ENCODE measurements around the gene TNFRSF18.
"Not testable (repeated sequence)": the region's sequence is repeated elsewhere in the genome, so short reads cannot be mapped to it uniquely, and the experiment has no call there.

TNFRSF18 gene

GRCh38 chr1:1203561-1204424, 2.6 kb downstream of the TNFRSF18 start:
- DNase-seq = no peak
- in situ Hi-C loops (cut with MboI; ENCODE audit: low pct_unique_long_range_greater_than_20kb, low sequenced_read_pairs) = no loop called here

- no peak for DNase-seq
- in situ Hi-C loops (cut with MboI; ENCODE audit: low pct_unique_long_range_greater_than_20kb, low sequenced_read_pairs) = no loop called here
Measured at GRCh38 chr1:1202831-1203560, 3.4 kb downstream of the TNFRSF18 start.

- in situ Hi-C loops (cut with MboI; ENCODE audit: low pct_unique_long_range_greater_than_20kb, low sequenced_read_pairs) = no loop called here
- DNase-seq = peak; percentile 41
Measured at GRCh38 chr1:1200876-1201810, 5.2 kb downstream of the TNFRSF18 start.

GRCh38 chr1:1199961-1200875, 6.2 kb downstream of the TNFRSF18 start:
- no peak for DNase-seq
- in situ Hi-C loops (cut with MboI; ENCODE audit: low pct_unique_long_range_greater_than_20kb, low sequenced_read_pairs) = no loop called here

GRCh38 chr1:1199141-1199960, 7.0 kb downstream of the TNFRSF18 start:
- in situ Hi-C loops (cut with MboI; ENCODE audit: low pct_unique_long_range_greater_than_20kb, low sequenced_read_pairs) = no loop called here
- no peak for DNase-seq

- in situ Hi-C loops (cut with MboI; ENCODE audit: low pct_unique_long_range_greater_than_20kb, low sequenced_read_pairs) = no loop called here
- DNase-seq = no peak
Measured at GRCh38 chr1:1198423-1199140, 7.8 kb downstream of the TNFRSF18 start.

- no peak for DNase-seq
- in situ Hi-C loops (cut with MboI; ENCODE audit: low pct_unique_long_range_greater_than_20kb, low sequenced_read_pairs) = no loop called here
Measured at GRCh38 chr1:1197551-1198422, 8.6 kb downstream of the TNFRSF18 start.

GRCh38 chr1:1197188-1197500, 9.2 kb downstream of the TNFRSF18 start:
- DNase-seq = no peak
- in situ Hi-C loops (cut with MboI; ENCODE audit: low pct_unique_long_range_greater_than_20kb, low sequenced_read_pairs) = no loop called here

GRCh38 chr1:1196431-1197187, 9.8 kb downstream of the TNFRSF18 start:
- in situ Hi-C loops (cut with MboI; ENCODE audit: low pct_unique_long_range_greater_than_20kb, low sequenced_read_pairs) = no loop called here

GRCh38 chr1:1195726-1196125, 10.7 kb downstream of the TNFRSF18 start:
- in situ Hi-C loops (cut with MboI; ENCODE audit: low pct_unique_long_range_greater_than_20kb, low sequenced_read_pairs); DNase-seq: not testable (repeated sequence)

More at GRCh38 chr1:1196431-1197187, 9.8 kb downstream of the TNFRSF18 start:
- DNase-seq = no peak

- DNase-seq = no peak
- in situ Hi-C loops (cut with MboI; ENCODE audit: low pct_unique_long_range_greater_than_20kb, low sequenced_read_pairs) = no loop called here
Measured at GRCh38 chr1:1194723-1195122, 11.7 kb downstream of the TNFRSF18 start.

- DNase-seq = no peak
- in situ Hi-C loops (cut with MboI; ENCODE audit: low pct_unique_long_range_greater_than_20kb, low sequenced_read_pairs) = no loop called here
Measured at GRCh38 chr1:1191734-1192133, 14.7 kb downstream of the TNFRSF18 start.

GRCh38 chr1:1189111-1189510, 17.3 kb downstream of the TNFRSF18 start:
- in situ Hi-C loops (cut with MboI; ENCODE audit: low pct_unique_long_range_greater_than_20kb, low sequenced_read_pairs) = no loop called here
- peak; percentile 27 for DNase-seq

- DNase-seq = no peak
- in situ Hi-C loops (cut with MboI; ENCODE audit: low pct_unique_long_range_greater_than_20kb, low sequenced_read_pairs) = no loop called here
Measured at GRCh38 chr1:1187938-1188337, 18.5 kb downstream of the TNFRSF18 start.

GRCh38 chr1:1185101-1185765, 21.2 kb downstream of the TNFRSF18 start:
- no peak for DNase-seq
- in situ Hi-C loops (cut with MboI; ENCODE audit: low pct_unique_long_range_greater_than_20kb, low sequenced_read_pairs) = no loop called here
